GM12801 (cell line): Measurements from ENCODE around the gene MOB3B.

ENCODE experiments used
- CTCF ChIP-seq: IDR thresholded peaks from one replicate; pipeline ENCODE4 v1.5.1; 2011; ENCODE audit warnings: control low read depth; ENCODE audit not compliant: insufficient read length; ENCODE audit errors: extremely low read depth

MOB3B gene

GRCh38 chr9:27311184-27311583, 218.4 kb downstream of the MOB3B start:
- TF ChIP-seq CTCF, result no peak

GRCh38 chr9:27310582-27310981, 219.0 kb downstream of the MOB3B start:
- no peak for TF ChIP-seq CTCF

GRCh38 chr9:27308691-27309390, 220.8 kb downstream of the MOB3B start:
- TF ChIP-seq CTCF, result no peak

- no peak for TF ChIP-seq CTCF
Observed at GRCh38 chr9:27304521-27304920, 225.1 kb downstream of the MOB3B start.

GRCh38 chr9:27303219-27303618, 226.4 kb downstream of the MOB3B start:
- no peak for TF ChIP-seq CTCF

GRCh38 chr9:27297050-27297449, 232.6 kb downstream of the MOB3B start, which contains the start of gene EQTN:
Gene EQTN, minus strand, starts transcription at chr9:27297150. Its CDS starts 95 bp downstream, at chr9:27297055.
- no peak for TF ChIP-seq CTCF

- no peak for TF ChIP-seq CTCF
Observed at GRCh38 chr9:27293996-27294395, 235.6 kb downstream of the MOB3B start.
